Occipital lobe (tissue), 2 donors: ENCODE data around the gene CTIF. TPM values are rescaled to one million over a fixed set of nuclear protein-coding genes. Genes with fewer than 3 reads are reported as not detected.

Experiments
- DNase-seq: peaks from one replicate; lab custom pipeline; 2025; lab: John Stamatoyannopoulos, UW
- total RNA-seq: library from RNA; depleted of rRNA; stranded (reverse); fragments of >200 nt; gene quantifications from one replicate; pipeline ENCODE4 v1.2.3, GENCODE V29; 2014

CTIF gene
- total RNA-seq, 1 donor from 2014 or later, result 55.1 TPM

GRCh38 chr18:48533340-48534070, 5.3 kb upstream of the CTIF start:
- no peak for DNase-seq

DNA sequence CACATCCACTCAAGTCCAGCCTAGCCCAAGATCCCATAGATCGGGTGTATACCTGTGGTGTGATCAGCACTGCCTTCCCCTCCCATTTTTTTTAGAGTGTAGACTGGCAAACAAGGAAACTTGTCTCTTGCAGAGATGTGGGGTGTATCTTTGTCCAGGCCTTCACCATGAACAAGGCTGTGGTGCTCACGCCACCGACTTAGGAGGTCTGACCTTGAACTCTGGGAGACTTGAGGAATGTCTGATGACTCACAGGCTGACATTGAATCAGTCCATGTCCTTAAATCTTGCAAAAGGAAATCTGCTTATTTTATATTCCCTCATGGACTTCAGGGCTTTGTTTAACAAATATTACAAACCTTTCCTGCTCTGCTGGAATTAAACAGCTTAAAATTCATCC, 4.5 kb upstream of the CTIF start:
- no peak for DNase-seq

DNA sequence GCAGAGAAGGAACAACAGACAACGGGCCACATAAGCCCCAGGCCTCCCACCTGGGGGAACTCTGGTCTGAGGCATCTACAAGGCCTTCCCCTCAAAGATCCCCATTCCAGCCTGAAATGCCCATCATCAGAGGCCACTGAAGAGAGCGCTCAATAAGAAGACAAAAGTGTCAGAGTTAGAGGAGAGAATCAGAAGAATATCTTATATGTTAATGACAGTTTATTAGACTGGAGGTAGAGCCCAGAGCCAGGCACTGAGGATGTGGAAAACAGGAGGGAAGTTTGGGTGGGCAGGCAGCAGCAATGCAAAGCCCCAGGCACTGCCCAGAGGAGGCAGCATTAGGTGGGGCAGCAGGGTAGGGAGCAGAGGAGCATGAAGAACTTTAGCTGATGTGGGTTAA, 2.9 kb upstream of the CTIF start:
- no peak for DNase-seq

GRCh38 chr18:48536516-48536915, 2.3 kb upstream of the CTIF start:
- no peak for DNase-seq

DNA sequence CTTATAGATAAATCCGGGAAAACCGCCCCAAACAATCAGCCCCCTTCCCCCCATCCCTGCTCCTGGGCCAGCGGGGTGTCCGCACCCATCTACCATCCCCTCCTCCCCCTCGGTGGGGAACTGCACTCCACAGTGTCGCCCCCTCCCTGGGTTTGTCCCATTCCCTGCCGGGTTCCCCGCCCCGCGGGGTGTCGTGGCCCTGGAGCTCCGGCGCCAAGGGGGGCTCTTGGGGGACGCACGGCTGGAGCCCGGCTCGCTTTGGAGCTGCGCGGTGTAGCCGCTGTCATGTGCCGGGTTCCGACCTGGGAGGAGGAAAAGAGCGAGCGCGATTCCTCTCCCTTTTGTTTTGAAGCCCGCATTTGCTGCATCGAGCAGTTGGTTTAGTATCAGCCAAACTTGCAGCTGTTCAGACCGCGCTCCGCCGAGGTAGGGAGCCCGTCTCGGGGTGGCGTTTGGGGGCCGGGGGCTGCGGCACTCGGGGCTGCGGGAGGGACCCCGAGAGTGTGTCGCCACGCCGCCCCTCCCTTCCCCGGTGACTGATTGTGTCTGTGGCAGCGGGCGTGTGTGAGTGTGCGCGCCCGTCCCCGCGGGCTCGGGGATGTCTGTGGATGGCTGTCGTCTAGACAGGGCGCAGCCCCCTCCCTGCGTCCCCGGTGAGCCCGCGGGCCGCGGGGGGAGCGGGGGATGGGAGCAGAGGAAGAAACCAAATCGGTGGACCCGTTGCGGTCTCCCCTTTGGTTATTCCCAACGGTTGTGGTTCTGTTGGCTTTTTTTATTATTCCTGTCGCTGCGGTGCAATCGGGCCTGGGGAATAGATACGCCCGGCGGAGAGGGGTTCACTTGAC, 797 bp downstream of the CTIF start:
- DNase-seq, result peak; percentile 55

GRCh38 chr18:48540251-48541025, 1.6 kb downstream of the CTIF start:
- DNase-seq, result peak; percentile 41

- peak; percentile 67 for DNase-seq
Observed at GRCh38 chr18:48541026-48541746, 2.4 kb downstream of the CTIF start.

- DNase-seq, result no peak
Observed at GRCh38 chr18:48541747-48542400, 3.0 kb downstream of the CTIF start.

GRCh38 chr18:48542513-48543181, 3.8 kb downstream of the CTIF start:
- no peak for DNase-seq

DNA sequence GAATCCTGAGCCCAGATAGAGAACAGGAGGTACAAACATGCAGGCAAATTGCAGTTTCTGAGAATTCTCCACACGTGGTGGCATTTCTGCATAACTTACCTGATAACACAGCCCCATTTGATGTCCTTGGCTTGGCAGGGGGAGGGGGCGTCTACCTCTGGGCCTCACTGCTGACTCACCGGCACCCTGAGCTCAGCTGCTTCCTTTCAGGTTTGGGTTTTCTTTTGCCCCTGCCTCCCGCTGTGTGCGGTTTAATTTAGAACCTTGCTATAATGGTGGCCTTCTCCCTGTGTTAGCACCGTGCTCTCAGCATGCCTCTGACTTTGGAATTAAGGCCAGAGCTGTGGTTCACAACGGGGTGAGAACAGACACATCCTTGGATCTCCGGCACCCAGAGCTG, 4.4 kb downstream of the CTIF start:
- no peak for DNase-seq

DNA sequence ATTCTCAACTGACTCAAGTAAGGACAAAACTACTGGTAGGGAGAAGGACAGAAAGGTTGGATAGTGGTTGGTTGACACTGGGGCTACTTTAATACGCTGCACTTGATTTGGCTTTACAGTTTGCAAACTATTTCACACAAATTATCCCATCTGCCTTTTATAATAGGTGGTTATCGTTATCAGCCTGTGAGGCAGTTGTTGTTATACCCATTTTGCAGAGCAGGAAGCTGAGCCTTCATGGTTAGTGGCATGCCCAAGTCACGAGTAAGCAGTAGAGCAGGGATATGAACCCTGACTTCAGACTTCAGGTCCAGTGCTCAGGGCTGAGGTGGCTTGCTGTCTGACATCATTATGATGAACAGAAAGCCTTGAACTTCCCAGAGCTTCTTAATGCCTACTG, 5.3 kb downstream of the CTIF start:
- DNase-seq, result no peak

GRCh38 chr18:48544661-48545415, 6.0 kb downstream of the CTIF start:
- DNase-seq, result no peak

DNA sequence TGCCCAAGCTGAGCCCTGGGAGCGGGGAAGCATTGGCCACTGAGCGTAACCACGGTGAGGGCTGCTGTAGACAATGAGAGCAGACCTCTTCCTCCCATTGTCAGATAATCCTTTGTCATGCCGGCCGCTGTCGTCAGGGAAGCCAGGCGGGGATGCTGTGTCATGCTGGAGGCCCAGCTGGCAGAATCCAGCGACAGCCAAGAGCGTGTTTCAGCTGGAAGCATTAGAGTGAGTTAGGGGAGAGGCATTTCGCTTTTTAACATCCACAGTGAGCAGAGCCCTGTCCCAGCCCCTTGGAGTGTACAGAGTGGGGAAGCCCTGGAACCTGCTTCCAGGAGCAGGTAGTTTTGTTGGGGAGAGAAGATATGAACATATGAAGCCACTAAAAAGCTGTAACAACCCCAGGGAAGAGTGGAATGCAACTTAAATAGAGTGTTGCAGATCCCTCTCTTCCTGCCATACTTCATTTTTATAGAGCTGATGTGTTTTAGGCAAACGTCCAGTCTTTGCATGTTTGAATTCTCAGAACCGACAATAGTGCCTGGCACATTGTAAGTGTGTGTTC, 7.0 kb downstream of the CTIF start:
- DNase-seq, result peak; percentile 81

- no peak for DNase-seq
Observed at GRCh38 chr18:48546396-48546795, 7.6 kb downstream of the CTIF start.

- no peak for DNase-seq
Observed at GRCh38 chr18:48547531-48547981, 8.7 kb downstream of the CTIF start.

DNA sequence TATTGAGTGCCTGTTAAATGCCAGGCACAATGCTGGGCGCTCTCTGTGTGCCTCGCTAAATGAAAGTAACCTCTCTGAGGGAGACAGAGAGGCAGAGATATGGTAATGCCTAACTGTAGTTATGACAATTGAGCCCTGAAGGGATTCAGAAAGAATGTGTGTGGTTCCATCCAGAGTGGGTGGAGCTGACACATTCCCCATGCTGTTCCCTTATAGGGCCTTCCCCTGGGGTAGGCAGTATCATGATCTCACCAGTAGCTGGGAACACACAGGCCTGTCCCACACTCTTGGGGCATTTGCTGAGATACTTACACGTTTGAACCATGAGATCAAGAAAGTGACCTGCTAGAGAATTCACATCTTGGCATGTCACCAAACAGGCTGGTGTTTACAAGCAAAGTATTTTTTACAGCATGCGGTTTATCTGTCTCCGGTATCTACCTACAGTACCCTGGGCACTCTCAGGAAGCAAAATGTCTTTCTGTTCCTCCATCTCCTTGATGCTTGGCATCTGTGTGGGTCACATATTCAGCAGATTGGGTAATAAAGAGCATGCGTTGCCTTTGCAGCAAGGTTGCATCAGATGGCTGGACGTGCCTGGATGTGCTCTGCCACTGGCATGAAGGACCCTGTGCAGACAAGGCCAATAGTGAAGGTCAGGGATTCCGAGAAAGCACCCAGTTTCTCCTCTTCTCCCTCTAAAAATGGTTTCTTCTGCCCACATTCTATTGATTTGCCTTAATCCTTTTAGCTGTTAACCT, 9.4 kb downstream of the CTIF start:
- DNase-seq, result no peak

DNA sequence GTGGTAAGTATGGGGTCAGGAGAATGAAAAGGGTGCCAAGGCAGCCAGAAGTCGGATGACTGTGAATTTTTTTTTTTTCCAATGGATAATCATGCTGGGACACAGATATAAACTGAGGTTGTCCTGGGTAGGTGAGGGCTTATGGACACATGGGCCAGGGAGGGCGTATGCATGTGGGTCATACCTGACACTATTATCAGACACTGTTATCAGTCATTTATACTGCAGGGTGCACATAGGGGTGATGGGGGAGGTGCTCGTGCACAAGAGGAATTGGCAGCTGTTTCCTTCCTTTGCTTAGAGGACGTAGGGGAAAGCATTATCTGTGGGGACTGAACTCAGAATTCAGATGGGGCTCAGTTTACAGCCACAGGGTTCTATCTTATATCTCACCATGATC, 10.1 kb downstream of the CTIF start:
- DNase-seq, result no peak

- no peak for DNase-seq
Observed at GRCh38 chr18:48550101-48550729, 11.4 kb downstream of the CTIF start.
